Astrocyte (in vitro differentiated cells and primary cell): Measurements from ENCODE around the gene ASH1L. TPM values are rescaled to one million over a fixed set of nuclear protein-coding genes. Genes with fewer than 3 reads are reported as not detected.
A peak's percentile ranks its signal among the peaks of the same experiment; 100 is the strongest.
"Not testable (repeated sequence)": the region's sequence is repeated elsewhere in the genome, so short reads cannot be mapped to it uniquely, and the experiment has no call there.

ENCODE experiments used
- DNase-seq: peaks from one replicate; pipeline ENCODE4 v3.0.0-alpha.2; 2010; ENCODE audit warnings: low read depth
- FAIRE-seq: peaks from 2 replicates; lab custom pipeline; 2011; peaks lifted over from hg19 to GRCh38; lab: Jason Lieb, UNC
- H2AFZ ChIP-seq: 2 replicates; pipeline ENCODE4 v1.6.0; 2012; ENCODE audit warnings: low read depth, low read length, inconsistent platforms
- H3K27ac ChIP-seq: 2 replicates; pipeline ENCODE4 v1.5.1; 2011; ENCODE audit warnings: low read depth, low read length, inconsistent platforms
- H3K27me3 ChIP-seq: 2 replicates; pipeline ENCODE4 v1.6.0; 2011; ENCODE audit warnings: low read length, inconsistent platforms; ENCODE audit not compliant: insufficient read depth
- H3K36me3 ChIP-seq: 2 replicates; pipeline ENCODE4 v1.5.1; 2011; ENCODE audit warnings: low read length, inconsistent platforms; ENCODE audit not compliant: insufficient read depth
- H3K4me1 ChIP-seq: 2 replicates; pipeline ENCODE4 v1.5.1; 2011; ENCODE audit warnings: low read length, inconsistent platforms; ENCODE audit not compliant: insufficient read depth
- H3K4me2 ChIP-seq: 2 replicates; pipeline ENCODE4 v1.6.0; 2012; ENCODE audit warnings: low read length, inconsistent platforms
- H3K4me3 ChIP-seq: 2 replicates; pipeline ENCODE4 v1.5.1; 2011; ENCODE audit warnings: low read depth, mild to moderate bottlenecking, low read length, inconsistent platforms; ENCODE audit not compliant: insufficient read depth
- H3K79me2 ChIP-seq: 2 replicates; pipeline ENCODE4 v1.6.0; 2012; ENCODE audit warnings: mild to moderate bottlenecking, low read length, inconsistent platforms; ENCODE audit not compliant: insufficient read depth
- H3K9ac ChIP-seq: 2 replicates; pipeline ENCODE4 v1.6.0; 2012; ENCODE audit warnings: mild to moderate bottlenecking, low read length, inconsistent platforms
- H3K9me3 ChIP-seq: 2 replicates; pipeline ENCODE4 v1.5.1; 2012; ENCODE audit warnings: low read depth, mild to moderate bottlenecking, low read length, inconsistent platforms; ENCODE audit not compliant: insufficient read depth
- H4K20me1 ChIP-seq: 2 replicates; pipeline ENCODE4 v1.6.0; 2012; ENCODE audit warnings: low read length, inconsistent platforms; ENCODE audit not compliant: insufficient read depth
- H3K27ac Mint-ChIP-seq: one replicate; pipeline ENCODE4 v1.8.0; 2021; ENCODE audit warnings: mild to moderate bottlenecking, mixed read lengths; ENCODE audit not compliant: unreplicated experiment
- H3K27me3 Mint-ChIP-seq: one replicate; pipeline ENCODE4 v1.8.0; 2021; ENCODE audit warnings: low read depth, mixed read lengths; ENCODE audit not compliant: unreplicated experiment
- H3K36me3 Mint-ChIP-seq: one replicate; pipeline ENCODE4 v1.8.0; 2021; ENCODE audit warnings: low read depth, mixed read lengths; ENCODE audit not compliant: unreplicated experiment
- H3K4me1 Mint-ChIP-seq: one replicate; pipeline ENCODE4 v1.8.0; 2021; ENCODE audit warnings: low read depth, mixed read lengths; ENCODE audit not compliant: unreplicated experiment
- H3K4me3 Mint-ChIP-seq: one replicate; pipeline ENCODE4 v1.8.0; 2021; ENCODE audit warnings: mild to moderate bottlenecking, moderate library complexity, mixed read lengths; ENCODE audit not compliant: unreplicated experiment
- H3K9me3 Mint-ChIP-seq: one replicate; pipeline ENCODE4 v1.8.0; 2021; ENCODE audit warnings: mild to moderate bottlenecking, mixed read lengths; ENCODE audit not compliant: unreplicated experiment
- CTCF ChIP-seq: IDR thresholded peaks from 2 replicates; pipeline ENCODE4 v1.5.1; 2011; ENCODE audit warnings: low read depth, mild to moderate bottlenecking, inconsistent platforms, low read length, moderate library complexity; ENCODE audit not compliant: insufficient read depth
- EZH2 ChIP-seq: IDR thresholded peaks from 2 replicates; pipeline ENCODE4 v1.6.1; 2012; ENCODE audit warnings: mild to moderate bottlenecking, low read length, inconsistent platforms; ENCODE audit not compliant: insufficient read depth
- total RNA-seq: library from RNA; stranded (reverse); gene quantifications from 2 replicates; pipeline ENCODE4 v1.2.1, GENCODE V29; 2021

Gene ASH1L
- total RNA-seq, 1 donor from 2014 or later: 31.1 TPM

DNA sequence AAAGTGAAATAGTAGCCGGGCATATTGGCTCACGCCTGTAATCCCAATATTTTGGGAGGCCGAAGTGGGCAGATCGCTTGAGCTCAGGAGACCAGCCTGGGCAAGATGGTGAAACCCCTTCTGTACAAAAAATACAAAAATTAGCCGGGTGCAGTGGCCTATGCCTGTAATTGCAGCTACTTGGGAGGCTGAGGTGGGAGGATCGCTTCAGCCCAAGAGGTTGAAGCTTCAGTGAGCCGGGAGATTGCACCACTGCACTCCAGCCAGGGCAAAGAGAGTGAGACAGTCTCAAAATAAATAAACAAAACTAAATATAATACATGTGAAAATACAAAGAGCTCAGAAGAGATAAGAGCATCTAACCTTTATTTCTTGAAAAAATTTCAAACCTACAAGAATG lies 45.1 kb upstream of the ASH1L start:
- FAIRE-seq: no peak
- H3K4me2 ChIP-seq: no peak overlapping the region
- H3K4me1 Mint-ChIP-seq: peaks cover 3% of the 10 kb centered on the region
- H3K9ac ChIP-seq: no peak overlapping the region
- no peak overlapping the region for H3K27ac Mint-ChIP-seq
- H3K36me3 Mint-ChIP-seq: peaks cover 4% of the 10 kb centered on the region
- H2AFZ ChIP-seq: no peak overlapping the region
- H3K79me2 ChIP-seq: peaks cover 7% of the 10 kb centered on the region
- H3K27me3 Mint-ChIP-seq: no peaks in the 10 kb centered on the region
- no peak for DNase-seq
- H3K27me3 ChIP-seq: no peaks in the 10 kb centered on the region
- H3K9me3 Mint-ChIP-seq: no peaks in the 10 kb centered on the region
- no peaks in the 10 kb centered on the region for H3K36me3 ChIP-seq
- H3K4me1 ChIP-seq: no peaks in the 10 kb centered on the region
- no peak overlapping the region for H3K4me3 Mint-ChIP-seq
- H3K27ac ChIP-seq: no peak overlapping the region
- no peak overlapping the region for H3K4me3 ChIP-seq
- H4K20me1 ChIP-seq: no peaks in the 10 kb centered on the region
- no peaks in the 10 kb centered on the region for H3K9me3 ChIP-seq
- TF ChIP-seq CTCF (no peak), EZH2 (no peak)

DNA sequence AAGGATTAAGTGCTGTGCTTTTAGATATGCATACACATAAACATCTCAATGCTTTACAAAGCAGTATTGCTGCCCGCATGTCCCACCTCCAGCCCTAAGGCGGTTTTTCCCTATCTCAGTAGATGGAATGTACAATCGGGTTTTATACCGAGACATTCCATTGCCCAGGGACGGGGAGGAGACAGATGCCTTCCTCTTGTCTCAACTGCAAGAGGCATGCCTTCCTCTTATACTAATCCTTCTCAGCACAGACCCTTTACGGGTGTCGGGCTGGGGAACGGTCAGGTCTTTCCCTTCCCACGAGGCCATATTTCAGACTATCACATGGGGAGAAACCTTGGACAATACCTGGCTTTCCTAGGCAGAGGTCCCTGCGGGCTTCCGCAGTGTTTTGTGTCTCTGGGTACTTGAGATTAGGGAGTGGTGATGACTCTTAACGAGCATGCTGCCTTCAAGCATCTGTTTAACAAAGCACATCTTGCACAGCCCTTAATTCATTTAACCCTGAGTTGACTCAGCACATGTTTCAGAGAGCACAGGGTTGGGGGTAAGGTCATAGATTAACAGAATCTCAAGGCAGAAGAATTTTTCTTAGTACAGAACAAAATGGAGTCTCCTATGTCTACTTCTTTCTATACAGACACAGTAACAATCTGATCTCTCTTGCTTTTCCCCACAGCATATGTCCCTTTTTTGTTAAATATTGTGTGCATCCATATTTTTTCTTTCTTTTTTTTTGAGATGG lies 37.4 kb upstream of the ASH1L start:
- H4K20me1 ChIP-seq, H3K36me3 ChIP-seq, H3K36me3 Mint-ChIP-seq, H3K9me3 ChIP-seq, H3K4me1 ChIP-seq, H3K9ac ChIP-seq, H3K4me2 ChIP-seq, FAIRE-seq, H3K79me2 ChIP-seq, DNase-seq, H3K4me3 ChIP-seq, H3K27ac Mint-ChIP-seq, H3K27me3 Mint-ChIP-seq, H3K9me3 Mint-ChIP-seq, H3K4me1 Mint-ChIP-seq, H3K27ac ChIP-seq, H2AFZ ChIP-seq, H3K27me3 ChIP-seq: not testable (repeated sequence)
- peak overlapping the region; percentile 14 for H3K4me3 Mint-ChIP-seq

GRCh38 chr1:155598842-155599331 lies 36.3 kb upstream of the ASH1L start:
- Mint-ChIP-seq H3K4me1 (peaks cover 10% of the 10 kb centered on the region), H3K36me3 (no peaks in the 10 kb centered on the region), H3K27me3 (no peaks in the 10 kb centered on the region), H3K27ac (peak overlapping the region; percentile 42), H3K9me3 (no peaks in the 10 kb centered on the region), H3K4me3 (no peak overlapping the region)
- DNase-seq (peak; percentile 7), FAIRE-seq (no peak)
- Histone ChIP-seq H3K27ac (no peak overlapping the region), H4K20me1 (no peaks in the 10 kb centered on the region), H3K4me2 (peak overlapping the region; percentile 72), H3K4me3 (no peak overlapping the region), H3K27me3 (no peaks in the 10 kb centered on the region), H3K79me2 (no peaks in the 10 kb centered on the region), H2AFZ (peak overlapping the region; percentile 60), H3K36me3 (no peaks in the 10 kb centered on the region), H3K4me1 (peaks cover 6% of the 10 kb centered on the region), H3K9me3 (no peaks in the 10 kb centered on the region), H3K9ac (peak overlapping the region; percentile 44)
- TF ChIP-seq EZH2 (no peak), CTCF (no peak)
